ENCODE measurements around the gene FKBP3.

- no peak for TF ChIP-seq EZH2 (IDR thresholded peaks at IDR 0.05; ENCODE audit: insufficient read depth, poor library complexity, severe bottlenecking)
- TF ChIP-seq EZH2phosphoT487 (IDR thresholded peaks at IDR 0.05; ENCODE audit: insufficient read depth, low read depth): no peak
Observed at GRCh38 chr14:45094275-45094674, 40.0 kb downstream of the FKBP3 start.
